H1 (cell line): ENCODE measurements around the gene COL26A1. TPM values are rescaled to one million over a fixed set of nuclear protein-coding genes. Genes with fewer than 3 reads are reported as not detected.

Source experiments
- BACH1 ChIP-seq: IDR thresholded peaks from 2 replicates; pipeline ENCODE4 v1.6.1; 2012; ENCODE audit warnings: low read length, improper control_type of control experiment
- CHD7 ChIP-seq: fragments of 300-600 bp; sonication (generic); IDR thresholded peaks from 2 replicates; pipeline ENCODE4 v1.7.1; 2012; ENCODE audit warnings: low read length, moderate library complexity, mild to moderate bottlenecking, inconsistent platforms; ENCODE audit not compliant: insufficient replicate concordance
- KDM1A ChIP-seq: fragments of 200-600, 300-600 bp; sonication (generic); IDR thresholded peaks from 2 replicates; pipeline ENCODE4 v1.7.1; 2016; ENCODE audit warnings: mild to moderate bottlenecking, low read length, borderline replicate concordance
- SAP30 ChIP-seq: fragments of 300-600 bp; sonication (generic); IDR thresholded peaks from 2 replicates; pipeline ENCODE4 v1.7.1; 2012; ENCODE audit warnings: low read length, moderate library complexity, mild to moderate bottlenecking, inconsistent platforms; ENCODE audit not compliant: insufficient read depth, insufficient replicate concordance
- polyA plus RNA-seq, 7 experiments: library from polyadenylated mRNA; depleted of rRNA in 3 of 7; stranded (reverse) in 5 of 7; unstranded in 2 of 7; fragments of >200 nt in 5 of 7; fragments of 200-250 nt in 2 of 7; gene quantifications; 1 replicate in 5 of 7; 2 replicates in 1 of 7; 4 replicates in 1 of 7; pipeline versions ENCODE4 v1.2.1 to v1.2.3, GENCODE V29; 2011 to 2013; ENCODE audit warnings: missing spikeins in 2 of 7, mixed read lengths in 2 of 7
- total RNA-seq: library from RNA; stranded (reverse); fragmentation: NEBNext Ultra II Directional; extraction: Animal tissue kit (Norgen Biotek cat#: 25700); gene quantifications from 2 replicates; pipeline ENCODE4 v1.2.1, GENCODE V29; 2021

The COL26A1 gene
- total and polyA plus RNA-seq, 2 of the 8 experiments (the other 6 are each of a cell fraction or from before 2014, with no cell fraction given), result 51.1 to 68.8 TPM

- TF ChIP-seq CHD7, result no peak
- no peak for TF ChIP-seq SAP30
- TF ChIP-seq KDM1A, result no peak
- TF ChIP-seq BACH1, result no peak
Measured at GRCh38 chr7:101347477-101347876, 15.2 kb upstream of the COL26A1 start (continued).
